Lower lobe of right lung (tissue), 2 donors: Measurements from ENCODE around the gene RETREG1. TPM values are rescaled to one million over a fixed set of nuclear protein-coding genes. Genes with fewer than 3 reads are reported as not detected.

Experiments
- ATAC-seq, 2 donors: fragments of 200-7000 bp; cut with Tn5 transposase; one replicate each; pipeline ENCODE4 v1.9.1; 2020 to 2022; ENCODE audit warnings: mild to moderate bottlenecking in 2 of 2, moderate library complexity in 2 of 2
- DNase-seq: peaks from one replicate; pipeline ENCODE4 v3.0.0-alpha.2; 2020
- H3K27ac ChIP-seq: fragments of 200-600 bp; one replicate; pipeline ENCODE4 v1.8.0; 2022
- H3K27me3 ChIP-seq: fragments of 200-600 bp; one replicate; pipeline ENCODE4 v1.8.0; 2022; ENCODE audit warnings: low read depth
- H3K36me3 ChIP-seq: fragments of 200-600 bp; one replicate; pipeline ENCODE4 v1.8.0; 2022; ENCODE audit warnings: mild to moderate bottlenecking
- H3K4me1 ChIP-seq: fragments of 200-600 bp; one replicate; pipeline ENCODE4 v1.8.0; 2022
- H3K4me3 ChIP-seq: fragments of 200-600 bp; one replicate; pipeline ENCODE4 v1.8.0; 2022; ENCODE audit warnings: mild to moderate bottlenecking
- H3K9me3 ChIP-seq: fragments of 200-600 bp; one replicate; pipeline ENCODE4 v1.8.0; 2022
- intact Hi-C: fragments of 100-400 bp; cut with DNase I; formaldehyde crosslinking; loops from one replicate; pipeline ENCODE4 v1.11.0; 2022
- total RNA-seq: library from RNA; stranded (reverse); fragmentation: NEBNext Ultra II Directional; extraction: Animal tissue kit (Norgen Biotek cat#: 25700); gene quantifications from one replicate; pipeline ENCODE4 v1.2.1, GENCODE V29; 2021
- TF ChIP-seq, protein P1 (sequence below): fragments of 200-600 bp; IDR thresholded peaks from one replicate; pipeline ENCODE4 v1.8.0; 2022; ENCODE audit warnings: antibody characterized with exemption, mild to moderate bottlenecking
- donor health status: DM: no; HTN: yes; CAD: no; lungs with severe emphysema.

The RETREG1 gene
- total RNA-seq, 1 donor from 2014 or later = 20.6 TPM

DNA sequence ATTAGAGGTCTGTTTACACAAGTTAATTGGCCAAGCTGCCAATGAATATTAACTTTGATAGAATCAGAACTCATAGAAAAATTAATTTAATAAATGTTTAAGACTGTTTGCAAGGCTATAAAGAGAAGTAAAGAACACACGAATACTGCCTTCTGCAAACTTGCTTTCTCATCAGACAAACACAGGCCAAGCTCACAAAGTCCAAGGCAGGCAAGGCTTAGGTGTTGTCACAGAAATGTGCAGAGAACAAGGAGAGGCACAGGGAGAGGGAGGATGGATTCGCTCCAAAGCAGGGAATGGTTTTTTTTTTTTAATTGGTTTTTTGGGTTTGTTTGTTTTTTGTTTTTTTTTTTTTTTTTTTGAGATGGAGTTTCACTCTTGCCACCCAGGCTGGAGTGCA lies 43.4 kb downstream of the RETREG1 start:
- no peak for DNase-seq
- H3K9me3 ChIP-seq = no peaks in the 10 kb centered on the region
- no peak overlapping the region for H3K27ac ChIP-seq

DNA sequence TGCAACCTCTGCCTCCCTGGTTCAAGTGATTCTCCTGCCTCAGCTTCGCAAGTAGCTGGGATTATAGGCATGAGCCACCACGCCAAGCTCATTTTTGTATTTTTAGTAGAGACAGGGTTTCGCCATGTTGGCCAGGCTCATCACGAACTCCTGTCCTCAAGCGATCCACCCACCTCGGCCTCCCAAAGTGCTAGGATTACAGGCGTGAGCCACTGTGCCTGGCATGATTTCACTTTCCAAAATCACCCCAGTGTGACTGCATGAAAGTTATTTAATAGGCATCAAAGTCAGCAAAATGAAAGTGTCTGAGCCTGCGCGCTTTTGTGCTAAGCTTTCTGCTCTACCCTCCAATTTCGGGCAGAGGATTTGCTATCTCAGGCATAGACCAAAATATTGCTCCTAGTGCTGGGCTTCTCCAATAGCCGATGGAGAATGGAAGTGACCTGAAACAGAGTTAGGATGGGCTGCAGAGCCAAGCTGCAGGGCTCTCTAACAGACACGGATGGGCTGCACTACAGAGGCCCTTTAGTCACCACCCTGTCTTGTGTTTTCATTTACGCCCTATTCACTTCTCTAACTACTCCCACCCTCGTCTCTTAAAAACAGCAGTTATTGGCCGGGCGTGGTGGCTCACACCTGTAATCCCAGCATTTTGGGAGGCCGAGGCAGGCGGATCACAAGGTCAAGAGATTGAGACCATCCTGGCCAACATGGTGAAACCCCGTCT lies 44.3 kb downstream of the RETREG1 start:
- Histone ChIP-seq H3K4me3 (no peak overlapping the region), H3K27me3 (no peaks in the 10 kb centered on the region), H3K36me3 (no peaks in the 10 kb centered on the region), H3K4me1 (no peaks in the 10 kb centered on the region), H3K9me3 (no peaks in the 10 kb centered on the region), H3K27ac (no peak overlapping the region)
- intact Hi-C loops = no loop called here
- ATAC-seq = no peak
- DNase-seq = no peak
- TF ChIP-seq, protein P1, sequence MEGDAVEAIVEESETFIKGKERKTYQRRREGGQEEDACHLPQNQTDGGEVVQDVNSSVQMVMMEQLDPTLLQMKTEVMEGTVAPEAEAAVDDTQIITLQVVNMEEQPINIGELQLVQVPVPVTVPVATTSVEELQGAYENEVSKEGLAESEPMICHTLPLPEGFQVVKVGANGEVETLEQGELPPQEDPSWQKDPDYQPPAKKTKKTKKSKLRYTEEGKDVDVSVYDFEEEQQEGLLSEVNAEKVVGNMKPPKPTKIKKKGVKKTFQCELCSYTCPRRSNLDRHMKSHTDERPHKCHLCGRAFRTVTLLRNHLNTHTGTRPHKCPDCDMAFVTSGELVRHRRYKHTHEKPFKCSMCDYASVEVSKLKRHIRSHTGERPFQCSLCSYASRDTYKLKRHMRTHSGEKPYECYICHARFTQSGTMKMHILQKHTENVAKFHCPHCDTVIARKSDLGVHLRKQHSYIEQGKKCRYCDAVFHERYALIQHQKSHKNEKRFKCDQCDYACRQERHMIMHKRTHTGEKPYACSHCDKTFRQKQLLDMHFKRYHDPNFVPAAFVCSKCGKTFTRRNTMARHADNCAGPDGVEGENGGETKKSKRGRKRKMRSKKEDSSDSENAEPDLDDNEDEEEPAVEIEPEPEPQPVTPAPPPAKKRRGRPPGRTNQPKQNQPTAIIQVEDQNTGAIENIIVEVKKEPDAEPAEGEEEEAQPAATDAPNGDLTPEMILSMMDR = no peak

More for the DNA sequence above, 43.4 kb downstream of the RETREG1 start:
- Histone ChIP-seq H3K4me1 (no peaks in the 10 kb centered on the region), H3K36me3 (no peaks in the 10 kb centered on the region), H3K4me3 (no peak overlapping the region), H3K27me3 (no peaks in the 10 kb centered on the region)
- intact Hi-C loops = no loop called here
- no peak for ATAC-seq
- TF ChIP-seq, protein P1 = no peak

DNA sequence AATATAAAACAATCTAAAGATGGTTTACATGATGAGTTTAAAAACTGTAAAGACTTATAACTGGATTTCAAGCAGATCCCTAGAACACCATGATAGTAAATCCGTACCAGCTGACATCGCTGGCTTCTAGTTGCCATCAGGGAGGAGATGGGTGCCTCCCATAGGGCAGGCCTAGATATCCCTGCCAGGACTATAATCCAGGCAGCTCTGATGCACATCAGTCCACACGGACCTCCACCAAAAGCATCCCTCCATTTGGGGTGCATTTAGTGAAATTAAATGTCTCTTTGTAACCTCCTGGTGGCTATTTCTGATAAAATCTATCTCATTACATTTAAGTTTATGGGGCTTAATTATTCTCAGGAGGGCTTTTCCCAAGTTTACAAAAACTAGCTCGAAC lies 45.8 kb downstream of the RETREG1 start:
- no peaks in the 10 kb centered on the region for H3K4me1 ChIP-seq
- no peak for ATAC-seq
- no peaks in the 10 kb centered on the region for H3K9me3 ChIP-seq
- no peak overlapping the region for H3K4me3 ChIP-seq
- DNase-seq = no peak
- no peak overlapping the region for H3K27ac ChIP-seq
- no peaks in the 10 kb centered on the region for H3K27me3 ChIP-seq
- no peaks in the 10 kb centered on the region for H3K36me3 ChIP-seq
- intact Hi-C loops = no loop called here
- TF ChIP-seq, protein P1 = no peak

DNA sequence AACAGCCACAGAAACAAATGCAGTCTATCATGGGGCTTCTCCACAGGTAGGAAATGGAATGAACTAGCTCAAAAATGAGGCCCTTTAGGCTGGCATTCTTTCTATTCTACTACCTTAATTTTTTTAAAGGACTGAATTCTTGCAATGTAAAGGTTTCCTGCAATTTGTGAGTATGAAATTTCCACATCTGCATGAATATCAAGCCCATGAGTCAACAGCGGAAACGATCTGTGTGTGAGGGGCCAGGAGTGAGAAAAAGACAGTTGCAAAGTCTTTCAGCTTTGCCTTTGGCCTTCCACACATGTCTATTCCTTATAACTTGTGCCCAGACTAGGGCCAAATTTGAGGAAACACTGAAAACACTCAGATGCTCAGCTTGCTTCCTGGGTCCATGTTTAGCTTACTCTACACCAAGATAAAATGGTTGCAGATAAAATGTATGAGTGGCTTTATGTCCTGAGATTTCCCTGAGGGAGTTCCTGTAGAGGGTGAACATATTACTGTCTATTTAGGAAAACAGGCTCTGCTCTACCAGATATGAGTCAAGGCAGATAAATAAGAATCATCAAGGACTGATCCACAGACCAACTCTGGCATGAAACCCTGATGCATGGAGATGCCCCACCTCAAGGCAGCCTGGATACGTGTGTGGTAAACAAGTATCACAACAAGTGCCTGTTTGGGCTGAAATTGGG lies 46.5 kb downstream of the RETREG1 start:
- intact Hi-C loops = no loop called here

DNA sequence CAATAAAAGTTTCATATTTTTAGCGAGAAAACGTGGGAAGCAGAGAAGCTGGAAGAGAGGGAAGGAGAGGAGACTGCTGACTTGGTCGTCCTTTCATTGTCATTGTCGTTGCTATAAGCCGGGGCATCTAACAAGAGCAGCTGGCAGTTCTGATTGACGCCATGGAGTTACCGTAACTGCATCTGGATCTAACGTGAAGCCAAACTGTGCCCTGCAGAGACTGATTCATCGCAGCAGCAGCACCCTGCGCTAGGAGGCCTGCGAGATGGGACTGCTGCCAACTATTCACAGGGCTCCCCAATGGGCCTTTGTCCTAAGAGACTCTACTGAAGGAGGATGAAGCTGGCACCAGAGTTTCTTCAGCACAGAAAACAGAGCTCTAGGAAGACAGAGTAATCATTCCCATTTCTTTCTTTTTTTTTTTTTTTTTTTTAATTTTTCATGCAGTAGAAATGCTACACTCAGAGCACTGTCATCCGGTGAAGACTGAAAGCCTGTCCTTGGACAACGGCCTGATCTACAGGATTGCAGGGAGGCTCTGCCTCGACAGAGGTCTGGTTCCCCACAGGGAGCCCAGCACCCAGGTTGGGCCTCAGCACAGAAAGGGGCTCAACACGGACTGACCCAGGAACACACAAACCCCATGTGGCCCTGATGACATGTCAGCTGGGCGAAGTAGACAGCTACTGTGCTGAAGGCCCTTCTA lies 47.8 kb downstream of the RETREG1 start:
- Histone ChIP-seq H3K27ac (no peak overlapping the region), H3K9me3 (no peaks in the 10 kb centered on the region), H3K4me1 (no peaks in the 10 kb centered on the region), H3K4me3 (no peak overlapping the region), H3K36me3 (no peaks in the 10 kb centered on the region), H3K27me3 (no peaks in the 10 kb centered on the region)
- DNase-seq (no peak), ATAC-seq (no peak)
- intact Hi-C loops = no loop called here
- TF ChIP-seq, protein P1 = no peak

More for the DNA sequence above, 46.5 kb downstream of the RETREG1 start:
- DNase-seq = no peak
- TF ChIP-seq, protein P1 = no peak
- Histone ChIP-seq H3K9me3 (no peaks in the 10 kb centered on the region), H3K4me1 (no peaks in the 10 kb centered on the region), H3K4me3 (no peak overlapping the region), H3K27me3 (no peaks in the 10 kb centered on the region), H3K36me3 (no peaks in the 10 kb centered on the region), H3K27ac (no peak overlapping the region)
- ATAC-seq = no peak
